ENCODE measurements around the gene SLC25A39.
"Not testable (repeated sequence)": the region's sequence is repeated elsewhere in the genome, so short reads cannot be mapped to it uniquely, and the experiment has no call there.

Gene SLC25A39, protein sequence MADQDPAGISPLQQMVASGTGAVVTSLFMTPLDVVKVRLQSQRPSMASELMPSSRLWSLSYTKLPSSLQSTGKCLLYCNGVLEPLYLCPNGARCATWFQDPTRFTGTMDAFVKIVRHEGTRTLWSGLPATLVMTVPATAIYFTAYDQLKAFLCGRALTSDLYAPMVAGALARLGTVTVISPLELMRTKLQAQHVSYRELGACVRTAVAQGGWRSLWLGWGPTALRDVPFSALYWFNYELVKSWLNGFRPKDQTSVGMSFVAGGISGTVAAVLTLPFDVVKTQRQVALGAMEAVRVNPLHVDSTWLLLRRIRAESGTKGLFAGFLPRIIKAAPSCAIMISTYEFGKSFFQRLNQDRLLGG

DNA sequence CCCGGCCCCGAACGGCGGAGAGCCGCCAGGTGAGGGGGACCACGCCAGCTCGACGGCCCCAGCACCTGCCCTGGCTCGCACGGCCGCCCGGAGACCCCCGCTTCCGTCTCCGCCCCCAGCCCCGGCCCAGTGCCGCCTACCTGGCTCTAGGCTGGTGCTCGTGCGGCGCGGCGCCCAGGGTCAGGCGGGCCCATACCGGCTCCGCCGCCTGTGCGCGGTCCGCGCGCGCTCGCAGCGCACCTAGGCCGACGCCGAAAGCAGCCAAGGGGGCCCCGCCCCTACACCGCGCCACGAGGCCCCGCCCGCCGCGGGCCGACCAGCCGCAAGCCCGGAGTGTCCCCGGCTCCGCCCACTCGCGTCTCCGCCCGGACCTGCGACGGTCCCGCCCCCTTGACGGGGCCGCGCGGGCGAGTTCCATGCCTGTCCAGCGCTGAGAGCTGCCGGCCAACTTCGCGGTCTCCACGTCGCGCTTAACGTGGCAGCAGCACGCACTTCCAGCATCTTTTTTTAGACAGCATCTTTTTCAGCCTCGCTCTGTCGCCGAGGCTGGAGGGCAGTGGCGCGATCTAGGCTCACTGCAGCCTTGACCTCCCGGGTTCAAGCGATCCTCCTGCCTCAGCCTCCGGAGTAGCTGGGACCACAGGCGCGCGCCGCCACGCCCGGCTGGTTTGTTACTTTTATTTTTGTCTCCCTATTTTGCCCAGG, at the start of gene SLC25A39:
Gene SLC25A39, minus strand, starts transcription at position 253 of the 705 bp plus-strand sequence. CDS start 1,261 bp downstream, outside the sequence.
- FAIRE-seq = no peak

DNA sequence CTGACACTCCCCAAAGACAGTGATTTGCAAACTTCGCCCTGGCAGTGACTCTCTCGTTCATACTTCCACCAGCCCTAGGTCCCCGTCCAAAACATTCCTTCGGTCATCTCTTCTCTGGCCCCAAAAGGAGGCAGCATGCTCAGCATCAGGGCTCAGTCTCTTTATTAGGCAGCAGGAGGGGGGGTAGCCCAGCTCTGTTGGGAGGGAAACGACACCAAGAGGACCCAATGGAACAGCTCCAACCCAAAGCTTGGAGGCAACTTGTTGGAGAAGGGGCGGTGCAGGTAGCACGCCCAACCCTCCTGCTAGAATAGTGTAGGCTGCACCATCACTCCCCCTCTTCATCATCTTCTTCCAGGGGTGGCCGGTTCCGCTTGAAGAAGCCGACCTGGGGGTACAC, 47.4 kb upstream of the SLC25A39 start:
- no peak for FAIRE-seq

DNA sequence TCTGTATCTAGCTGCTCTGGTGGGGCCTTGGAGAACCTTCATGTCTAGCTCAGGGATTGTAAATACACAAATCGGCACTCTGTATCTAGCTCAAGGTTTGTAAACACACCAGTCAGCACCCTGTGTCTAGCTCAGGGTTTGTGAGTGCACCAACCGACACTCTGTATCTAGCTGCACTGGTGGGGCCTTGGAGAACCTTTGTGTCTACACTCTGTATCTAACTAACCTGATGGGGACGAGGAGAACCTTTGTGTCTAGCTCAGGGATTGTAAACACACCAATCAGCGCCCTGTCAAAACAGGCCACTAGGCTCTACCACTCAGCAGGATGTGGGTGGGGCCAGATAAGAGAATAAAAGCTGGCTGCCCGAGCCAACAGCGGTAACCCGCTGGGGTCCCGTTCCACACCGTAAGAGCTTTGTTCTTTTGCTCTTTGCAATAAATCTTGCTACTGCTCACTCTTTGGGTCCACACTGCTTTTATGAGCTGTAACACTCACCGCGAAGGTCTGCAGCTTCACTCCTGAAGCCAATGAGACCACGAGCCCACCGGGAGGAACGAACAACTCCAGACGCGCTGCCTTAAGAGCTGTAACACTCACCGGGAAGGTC, 44.9 kb upstream of the SLC25A39 start:
- FAIRE-seq = not testable (repeated sequence)

DNA sequence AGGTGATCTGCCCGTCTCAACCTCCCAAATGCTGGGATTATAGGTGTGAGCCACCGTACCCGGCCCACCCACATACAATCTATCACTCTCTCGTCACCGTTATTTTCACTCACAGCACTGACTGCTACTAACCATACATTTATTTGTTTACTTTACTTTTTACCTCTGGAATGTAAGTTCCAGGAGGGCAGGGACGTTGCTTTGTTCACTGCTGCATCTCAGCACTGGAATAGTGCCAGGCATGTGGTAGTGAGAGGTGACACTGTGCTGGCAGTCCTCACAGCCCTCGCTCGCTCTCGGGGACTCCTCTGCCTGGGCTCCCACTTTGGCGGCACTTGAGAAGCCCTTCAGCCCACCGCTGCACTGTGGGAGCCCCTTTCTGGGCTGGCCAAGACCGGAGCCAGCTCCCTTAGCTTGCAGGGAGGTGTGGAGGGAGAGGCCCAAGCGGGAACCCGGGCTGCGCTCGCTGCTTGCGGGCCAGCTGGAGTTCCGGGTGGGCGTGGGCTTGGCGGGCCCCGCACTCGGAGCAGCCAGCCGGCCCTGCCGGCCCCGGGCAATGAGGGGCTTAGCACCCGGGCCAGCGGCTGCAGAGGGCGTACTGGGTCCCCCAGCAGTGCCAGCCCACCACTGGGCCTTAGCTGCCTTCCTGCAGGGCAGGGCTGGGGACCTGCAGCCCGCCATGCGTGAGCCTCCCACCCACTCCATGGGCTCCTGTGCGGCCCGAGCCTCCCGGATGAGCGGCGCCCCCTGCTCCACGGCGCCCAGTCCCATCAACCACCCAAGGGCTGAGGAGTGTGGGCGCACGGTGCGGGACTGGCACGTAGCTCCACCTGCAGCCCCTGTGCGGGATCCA, 44.0 kb upstream of the SLC25A39 start:
- FAIRE-seq = not testable (repeated sequence)

DNA sequence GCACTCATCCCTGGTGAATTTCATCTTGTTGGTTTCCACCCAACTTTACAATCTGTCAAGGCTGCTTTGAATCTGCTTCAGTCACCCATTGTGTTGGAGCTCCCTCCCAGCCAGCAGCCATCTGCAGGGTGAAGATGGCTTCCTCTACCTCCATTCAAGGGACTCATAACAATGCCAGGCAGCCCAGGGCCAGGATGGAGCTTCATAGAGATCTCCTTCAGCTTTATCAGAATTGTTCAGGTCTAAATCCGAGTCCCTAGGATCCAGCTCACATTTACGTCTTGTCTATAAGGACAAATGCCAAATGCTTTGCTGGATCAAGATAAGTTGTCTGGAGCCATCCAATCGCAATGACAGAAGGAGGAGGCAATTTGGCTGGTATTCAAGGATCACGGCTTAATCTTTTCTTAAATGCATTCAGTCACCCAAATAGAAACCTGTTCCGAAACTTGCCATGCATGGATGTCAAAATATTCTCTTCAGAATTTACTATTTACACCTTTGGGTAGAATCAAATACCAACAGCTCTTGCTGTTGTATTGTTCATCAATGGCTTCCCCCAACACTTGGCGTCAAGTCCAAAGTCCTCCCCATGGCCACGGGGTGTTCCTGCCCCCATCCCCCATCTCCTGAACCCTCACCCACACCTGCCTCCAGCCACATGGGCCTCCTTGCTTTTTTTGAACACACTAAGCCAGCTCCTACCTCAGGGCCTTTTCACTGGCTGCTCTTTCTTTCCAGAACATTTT, 42.8 kb upstream of the SLC25A39 start:
- FAIRE-seq = no peak

DNA sequence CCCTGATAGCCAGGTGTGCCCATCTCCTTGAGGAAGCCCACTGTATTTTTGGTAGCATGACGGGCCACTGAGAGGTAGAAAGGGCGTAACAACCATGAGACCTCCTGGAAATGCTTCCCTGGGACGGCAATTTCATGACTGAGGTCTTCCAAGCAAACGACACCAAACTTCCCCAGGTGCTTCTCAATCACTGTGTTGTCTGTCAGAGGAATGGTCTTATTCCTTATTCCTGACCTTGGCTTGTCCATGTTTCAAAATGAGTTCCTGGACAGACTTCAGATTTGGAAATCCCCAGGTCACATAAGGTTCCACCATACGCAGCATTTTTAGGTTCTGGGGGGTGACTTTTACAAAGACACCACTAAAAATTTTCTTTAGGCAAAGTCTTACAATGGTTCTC, 40.4 kb upstream of the SLC25A39 start:
- FAIRE-seq = not testable (repeated sequence)

DNA sequence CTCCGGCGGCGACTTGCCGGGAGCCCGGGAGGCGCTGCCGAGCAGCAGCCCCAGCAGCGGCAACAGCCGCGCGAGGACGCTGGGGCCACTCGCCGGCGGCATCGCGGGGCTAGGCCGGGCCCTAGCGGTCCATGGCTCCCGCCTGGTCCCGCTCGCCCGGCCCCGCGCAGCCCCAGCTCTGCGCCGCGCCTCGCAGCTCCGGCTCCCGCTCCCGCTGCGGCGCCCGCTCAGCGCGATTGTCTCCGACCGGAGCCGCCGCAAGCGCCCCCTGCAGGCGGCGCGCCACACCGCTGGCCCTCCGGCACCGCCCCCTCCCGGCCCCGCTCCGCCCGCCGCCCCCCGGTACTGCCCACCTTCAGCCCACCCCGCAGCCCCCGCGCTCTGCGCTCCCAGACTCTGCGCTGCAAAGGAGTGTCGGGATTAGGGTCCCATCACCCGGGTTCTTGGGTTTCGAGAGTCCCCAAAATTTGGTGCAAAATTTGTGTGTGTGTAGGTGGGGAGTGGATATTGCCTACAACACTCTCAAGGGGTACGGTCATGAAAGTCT, 39.1 kb upstream of the SLC25A39 start, which contains the start of gene FAM171A2:
Gene FAM171A2, minus strand, starts transcription at position 241 of the 547 bp plus-strand sequence. Its CDS starts 139 bp downstream, at position 102.
- FAIRE-seq = no peak

DNA sequence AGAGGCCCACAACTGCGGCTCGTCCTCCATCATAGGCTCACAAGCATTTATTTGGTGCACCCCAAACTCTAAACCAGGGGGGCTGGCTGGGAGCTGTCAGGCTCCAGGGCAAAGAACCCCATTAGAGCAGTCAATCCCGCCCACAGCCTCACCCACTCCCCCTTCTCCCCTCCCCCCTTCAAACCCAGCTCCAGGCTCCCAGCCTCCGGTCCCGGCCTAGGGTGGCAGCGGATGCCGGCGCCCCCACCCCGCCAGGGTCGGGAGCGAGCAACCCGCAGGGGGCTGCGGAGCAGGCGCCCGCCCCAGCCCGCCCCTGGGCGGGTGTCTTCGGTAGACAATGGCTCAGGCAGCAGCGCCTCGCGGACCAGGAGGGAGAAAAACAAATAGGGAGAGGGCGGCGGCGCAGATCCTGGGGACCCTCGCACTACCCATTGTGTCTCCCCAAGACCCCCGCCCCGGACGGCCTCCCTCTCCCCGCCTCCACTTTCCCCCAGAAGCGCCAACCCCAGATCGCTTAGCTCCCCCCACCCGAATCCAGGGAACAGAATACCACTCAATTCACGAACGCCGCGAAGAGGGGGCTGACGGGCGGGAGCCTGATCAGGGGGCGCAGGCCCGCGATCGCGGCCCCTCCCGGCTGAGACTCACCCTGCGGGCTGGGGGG, 38.5 kb upstream of the SLC25A39 start:
- no peak for FAIRE-seq

DNA sequence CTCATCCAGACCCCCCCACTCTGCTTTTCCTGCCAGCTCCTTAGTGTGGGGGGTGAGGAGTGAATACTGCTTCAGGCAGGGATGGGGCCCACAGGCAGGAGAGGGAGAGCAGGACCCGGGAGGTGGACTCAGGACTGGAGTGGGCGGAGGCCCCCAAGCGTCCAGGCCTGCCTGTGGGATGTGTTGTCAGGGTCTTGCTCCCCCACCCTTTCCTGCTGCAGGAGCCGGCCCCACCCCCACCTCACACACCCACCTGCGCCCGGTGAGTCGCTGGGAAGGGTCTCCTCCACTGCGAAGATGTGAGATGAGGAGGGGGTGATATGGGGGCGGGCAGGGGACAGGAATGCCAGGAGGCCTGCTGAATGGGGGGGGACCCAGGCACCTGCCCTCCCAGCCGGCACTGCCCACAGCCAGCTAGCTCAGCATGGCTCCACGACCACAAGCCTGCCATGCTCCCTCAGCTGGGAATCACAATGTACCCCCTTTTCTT, 37.9 kb upstream of the SLC25A39 start:
- no peak for FAIRE-seq

DNA sequence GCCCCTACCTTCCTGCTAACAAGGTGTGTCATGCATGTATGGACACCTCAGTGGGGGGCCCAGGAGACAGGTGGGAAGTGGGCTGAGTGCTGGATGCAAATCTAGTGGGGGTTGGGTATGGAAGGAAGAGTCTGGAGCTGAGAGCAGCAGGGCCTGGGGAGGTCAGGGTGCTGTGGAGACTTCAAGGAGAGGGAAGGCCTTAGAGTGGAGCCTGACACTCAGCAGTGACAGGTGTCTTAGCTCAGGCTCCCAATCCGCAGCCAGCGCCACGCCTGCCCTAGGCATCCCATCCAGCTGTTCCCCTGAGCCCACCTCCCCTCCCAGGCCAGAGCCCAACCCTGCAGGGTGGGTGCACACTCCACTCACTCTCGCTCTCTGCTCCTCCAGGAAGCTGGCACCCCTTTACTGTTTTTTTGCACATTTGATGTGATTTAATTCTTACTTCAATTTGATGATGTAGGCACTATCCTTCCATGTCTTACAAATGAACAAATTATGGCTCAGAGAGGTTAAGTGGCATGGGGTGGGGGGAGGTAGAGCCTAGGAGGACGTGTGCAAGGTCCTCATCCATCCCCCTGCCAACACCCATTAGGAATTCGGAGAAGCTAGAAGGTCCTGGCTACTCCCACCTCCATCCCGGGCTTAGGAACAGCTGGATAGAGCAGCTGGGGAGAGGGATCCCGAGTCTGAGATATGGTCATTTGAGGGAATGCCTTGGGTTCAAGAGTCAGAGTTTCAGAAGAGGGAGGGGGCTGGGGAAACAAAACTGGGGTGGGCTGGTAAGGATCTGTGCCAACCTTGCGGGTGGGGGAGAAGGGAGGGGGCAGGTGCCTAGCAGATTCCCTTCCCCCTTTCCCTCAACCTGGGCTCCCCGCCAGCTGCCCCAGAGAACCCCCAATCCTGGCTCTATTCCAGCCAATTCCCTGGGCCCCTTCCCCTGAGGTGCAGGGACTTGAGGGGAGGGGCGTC, 37.0 kb upstream of the SLC25A39 start:
- FAIRE-seq = no peak

DNA sequence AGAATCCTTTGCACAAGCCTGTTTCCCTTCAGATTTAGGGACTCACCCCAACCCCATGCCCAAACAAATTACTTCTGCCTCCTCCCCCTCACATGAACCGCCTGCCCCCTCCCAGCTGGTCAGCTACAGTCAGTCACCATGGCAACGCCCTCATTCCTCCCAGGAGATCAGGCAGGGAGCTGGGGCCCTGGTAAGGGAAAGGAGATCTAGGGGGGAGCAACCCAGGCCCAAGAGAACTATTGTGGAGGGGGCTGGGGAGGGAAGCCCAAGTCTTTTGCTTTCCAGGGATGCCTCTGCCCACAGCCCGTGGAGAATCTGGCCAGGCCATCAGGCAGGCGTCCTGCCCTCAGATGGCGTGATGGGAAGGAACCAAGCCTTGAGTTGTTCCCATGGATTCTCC, 36.2 kb upstream of the SLC25A39 start:
- no peak for FAIRE-seq

DNA sequence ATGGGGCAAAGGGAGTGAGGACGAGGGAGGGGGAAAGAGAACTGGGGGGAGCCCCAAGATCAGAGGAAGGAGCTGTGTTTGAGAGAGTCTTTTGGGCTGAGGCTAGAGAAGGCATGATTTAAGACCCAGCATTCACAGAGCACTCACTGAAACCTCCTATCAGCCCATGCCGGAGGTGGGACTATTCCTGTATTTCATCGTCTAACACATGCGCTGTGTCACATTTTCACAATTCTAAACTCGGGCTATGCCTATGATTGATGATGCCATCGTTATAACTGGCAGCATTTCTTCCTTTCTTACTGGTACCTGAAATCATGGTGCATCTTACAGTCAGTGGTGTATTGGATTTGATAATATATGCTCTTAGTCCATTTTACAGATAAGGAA, 35.5 kb upstream of the SLC25A39 start:
- FAIRE-seq = no peak

DNA sequence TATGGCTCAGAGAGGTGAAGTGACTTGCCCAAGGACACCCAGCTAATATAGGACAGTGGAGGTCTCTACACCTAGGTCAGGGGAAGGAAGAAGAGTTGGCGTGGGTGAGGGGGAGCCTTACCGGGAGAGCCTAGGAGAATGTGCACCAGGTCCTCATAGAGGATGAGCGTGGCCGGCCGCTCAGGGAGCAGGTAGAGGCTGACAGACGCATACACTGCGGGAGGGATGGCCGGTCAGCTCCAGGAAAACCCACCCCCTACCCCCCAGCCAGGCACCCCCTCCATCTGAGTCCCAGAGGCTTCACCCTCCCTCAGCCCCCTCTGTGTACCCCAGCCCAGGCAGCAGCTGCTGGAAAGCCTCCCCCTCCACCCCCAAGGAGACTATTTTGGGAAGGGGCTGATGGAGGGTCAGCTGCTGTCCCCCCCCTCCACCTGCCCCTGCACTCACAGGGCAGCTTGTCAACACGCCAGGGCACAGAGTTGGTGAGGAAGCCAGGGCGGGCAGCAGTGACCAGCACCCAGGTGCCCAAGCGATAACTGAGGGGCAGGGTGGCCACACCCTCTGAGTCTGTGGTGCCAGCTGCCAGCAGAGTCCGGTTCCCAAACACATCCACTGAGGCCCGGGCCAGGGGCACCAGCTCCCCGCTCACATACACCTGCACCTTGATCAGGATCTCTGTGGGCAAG, 35.0 kb upstream of the SLC25A39 start:
- no peak for FAIRE-seq

DNA sequence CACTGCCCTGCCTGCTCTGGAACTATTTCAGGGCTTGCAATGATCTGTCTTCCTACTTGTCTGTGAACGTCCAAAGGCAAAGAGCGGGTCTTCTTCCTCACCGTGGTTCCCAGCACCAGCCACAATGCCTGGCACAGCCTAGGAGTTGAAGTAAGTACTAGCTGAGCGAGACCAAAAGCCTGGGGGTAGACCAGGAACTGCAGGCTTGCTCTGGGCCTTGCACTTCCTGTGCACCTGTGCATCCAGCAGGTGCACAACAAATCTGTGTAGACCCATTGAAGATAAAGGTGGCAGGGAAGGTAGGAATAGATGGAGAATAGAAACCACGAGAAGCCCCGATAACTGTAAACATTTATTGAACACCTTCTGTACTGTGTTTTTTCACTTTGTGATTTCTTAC, 34.4 kb upstream of the SLC25A39 start:
- no peak for FAIRE-seq

DNA sequence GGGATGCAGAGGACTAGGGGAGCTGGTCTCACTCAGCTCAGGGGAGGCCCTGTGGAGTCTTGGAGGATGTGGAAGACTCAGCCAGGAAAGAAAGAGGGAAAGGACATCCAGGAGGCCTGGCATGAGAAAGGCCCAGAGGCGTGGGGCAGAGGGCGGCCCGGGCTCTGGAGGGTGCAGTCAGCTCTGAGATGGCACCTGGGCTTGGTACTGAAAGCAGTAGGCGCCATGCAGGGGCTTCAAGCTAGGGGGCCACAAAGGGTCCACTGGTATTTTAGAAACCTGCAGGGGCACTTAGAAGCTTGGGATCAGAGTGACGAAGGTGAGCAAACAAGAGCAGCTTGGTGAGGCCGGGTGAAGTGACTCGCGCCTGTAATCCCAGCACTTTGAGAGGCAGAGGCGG, 33.4 kb upstream of the SLC25A39 start:
- FAIRE-seq = no peak

DNA sequence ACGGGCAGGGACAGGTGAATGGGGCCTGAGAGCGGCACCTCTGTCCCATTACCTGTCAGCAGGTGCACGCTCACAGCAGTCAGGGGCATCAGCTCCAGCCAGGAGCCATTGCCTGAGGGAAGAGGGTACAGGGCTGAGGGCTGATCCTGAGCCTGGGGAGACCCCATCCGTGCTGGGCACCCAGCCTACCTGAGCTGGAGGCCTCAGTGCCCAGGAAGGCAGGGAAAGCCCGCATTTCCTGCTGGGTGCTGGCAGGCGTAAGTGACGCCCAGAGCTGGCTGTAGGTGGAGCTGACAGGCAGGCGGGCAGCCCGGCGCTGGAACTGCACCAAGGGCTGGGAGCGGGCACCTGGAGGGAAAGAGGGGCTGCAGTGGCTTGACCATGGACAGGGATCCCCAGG, 31.6 kb upstream of the SLC25A39 start:
- FAIRE-seq = no peak

DNA sequence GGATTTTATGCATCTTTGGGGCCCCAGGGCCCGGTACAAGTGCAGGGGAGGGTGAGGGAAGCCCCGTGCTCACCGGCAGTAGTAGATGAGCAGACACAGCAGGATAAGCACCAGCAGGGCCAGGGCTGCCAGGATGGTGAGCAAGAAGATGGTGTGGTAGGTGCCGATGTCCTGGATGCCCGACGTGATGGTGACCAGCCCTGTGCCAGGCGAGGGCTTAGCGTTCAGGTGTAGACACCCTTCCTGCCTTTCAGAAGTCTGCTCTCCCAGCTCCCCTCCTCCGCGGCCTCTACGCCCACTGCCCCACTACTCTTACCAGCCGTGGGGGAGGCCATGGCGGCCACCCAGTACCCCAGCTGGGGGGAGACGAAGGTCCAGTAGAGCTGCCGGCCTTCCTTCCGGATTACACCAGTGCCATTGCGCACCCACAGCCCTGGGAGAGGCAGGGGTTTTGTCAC, 31.0 kb upstream of the SLC25A39 start:
- FAIRE-seq = no peak

DNA sequence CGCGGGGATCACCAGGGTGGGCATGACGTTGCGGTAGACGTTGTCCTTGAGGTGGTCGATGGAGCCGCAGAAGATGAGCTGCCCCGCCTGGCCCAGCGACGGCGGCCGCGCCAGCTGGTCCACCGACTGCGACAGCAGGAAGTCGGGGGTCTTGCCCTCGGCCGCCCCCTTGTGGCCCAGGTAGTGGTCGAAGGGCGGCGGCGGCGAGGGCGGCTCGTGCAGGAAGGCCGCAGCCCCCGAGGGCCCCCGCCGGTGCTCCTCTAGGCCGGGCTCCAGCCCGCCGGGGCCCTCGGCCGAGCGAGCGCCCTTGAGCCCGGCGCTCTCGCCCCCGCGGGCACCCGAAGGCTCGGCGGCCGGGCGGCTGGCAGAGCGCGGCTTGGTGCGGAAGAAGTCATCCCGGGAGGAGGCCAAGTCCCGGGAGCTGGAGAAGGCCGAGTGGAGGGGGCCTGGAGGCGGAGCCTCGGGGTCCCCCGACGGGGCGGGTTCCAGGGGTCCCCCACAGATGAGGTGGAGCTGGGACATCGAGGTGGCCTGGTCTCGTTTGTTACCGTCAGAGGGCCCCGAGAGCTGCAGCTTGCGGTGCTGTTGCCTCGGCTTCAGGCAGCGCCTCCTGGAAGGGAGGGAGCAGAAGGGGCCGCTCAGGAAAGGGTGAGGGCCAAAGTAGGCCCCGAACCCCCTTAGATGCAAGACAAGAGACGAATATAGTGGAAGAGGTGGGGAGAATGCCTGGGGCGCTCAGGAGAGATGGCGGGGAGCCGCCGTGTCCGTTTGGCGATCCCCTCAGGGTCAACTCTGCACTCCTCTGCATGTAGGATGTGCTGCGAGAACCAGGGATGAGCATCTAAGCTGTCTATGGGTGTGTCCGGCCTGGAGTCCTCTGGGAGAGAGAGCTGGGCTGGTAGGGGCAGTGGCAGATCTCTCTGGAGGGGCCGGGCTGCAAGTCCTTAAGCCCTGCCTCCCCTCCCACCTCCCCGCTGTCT, 30.2 kb upstream of the SLC25A39 start:
- FAIRE-seq = no peak

All from G401.6 (cell line).